Epithelial cell of proximal tubule (primary cell): Measurements from ENCODE around the gene TAPBPL. TPM values are rescaled to one million over a fixed set of nuclear protein-coding genes. Genes with fewer than 3 reads are reported as not detected.
"Not testable (repeated sequence)": the region's sequence is repeated elsewhere in the genome, so short reads cannot be mapped to it uniquely, and the experiment has no call there.

Experiments used
- DNase-seq: peaks from one replicate; pipeline ENCODE4 v3.0.0-alpha.2; 2011; ENCODE audit warnings: low read depth
- H3K4me3 ChIP-seq: 2 replicates; pipeline ENCODE4 v1.5.1; 2011; ENCODE audit warnings: low read depth, mild to moderate bottlenecking, low read length
- CTCF ChIP-seq: conservative IDR thresholded peaks from 2 replicates; pipeline ENCODE4 v1.5.1; 2012; ENCODE audit warnings: low read depth, mild to moderate bottlenecking, low read length
- total RNA-seq: library from RNA; depleted of rRNA; stranded (reverse); fragments of >200 nt; gene quantifications from 2 replicates; pipeline ENCODE4 v1.2.3, GENCODE V29; 2015

Gene TAPBPL
- total RNA-seq, 1 donor from 2014 or later: 17.0 TPM

DNA sequence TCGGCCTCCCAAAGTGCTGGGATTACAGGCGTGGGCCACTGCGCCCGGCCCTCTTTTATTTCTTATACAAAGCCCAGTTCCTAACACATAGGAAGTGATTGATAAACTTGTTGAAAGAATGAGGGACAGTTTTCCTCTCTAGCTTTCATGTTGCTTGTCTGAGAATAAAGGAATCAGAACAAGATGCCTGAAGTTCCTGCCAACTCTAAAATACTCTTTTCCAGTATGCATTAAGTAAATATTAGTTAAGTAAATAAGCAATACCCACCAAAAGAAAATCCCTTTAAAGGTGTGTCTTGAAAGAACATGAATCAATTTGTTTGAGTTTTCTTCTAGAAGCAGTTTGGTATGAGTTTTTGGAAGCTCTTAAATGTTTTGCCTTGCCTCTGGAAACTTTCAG is 31.5 kb upstream of the TAPBPL start:
- no peak for DNase-seq
- H3K4me3 ChIP-seq: no peak overlapping the region
- no peak for TF ChIP-seq CTCF

DNA sequence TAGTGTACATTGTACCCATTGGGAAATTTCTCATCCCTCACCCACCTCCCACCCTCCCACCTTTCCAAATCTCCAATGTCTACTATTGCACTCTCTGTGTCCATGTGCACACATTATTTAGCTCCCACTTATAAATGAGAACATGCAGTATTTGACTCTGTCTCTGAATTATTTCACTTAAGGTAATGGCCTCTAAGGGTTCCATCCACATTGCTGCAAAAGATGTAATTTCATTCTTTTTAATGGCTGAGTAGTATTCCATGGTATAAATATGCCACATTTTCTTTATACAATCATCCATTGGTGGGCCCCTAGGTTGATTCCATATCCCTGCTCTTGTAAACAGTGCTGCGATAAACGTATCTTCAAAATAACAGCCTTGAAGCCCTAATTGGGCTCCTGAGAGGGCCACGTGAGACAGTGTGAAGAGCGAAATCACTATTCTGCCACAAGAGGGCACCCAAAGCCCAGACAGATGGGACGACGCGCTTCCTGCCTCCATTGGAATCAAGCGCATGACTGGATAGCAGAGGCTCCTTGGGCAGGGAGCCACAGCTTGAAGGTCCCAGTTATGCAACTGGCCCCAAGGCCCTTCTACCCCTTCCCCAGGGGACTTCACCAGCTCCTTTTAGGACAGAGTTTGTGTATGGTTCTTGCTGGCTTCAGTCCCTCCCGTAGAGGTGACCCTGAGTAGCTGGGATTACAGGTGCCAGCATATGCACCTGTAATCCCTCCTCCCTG is 28.4 kb upstream of the TAPBPL start:
- peak; percentile 58 for DNase-seq
- peak; percentile 86 for TF ChIP-seq CTCF
- no peak overlapping the region for H3K4me3 ChIP-seq

DNA sequence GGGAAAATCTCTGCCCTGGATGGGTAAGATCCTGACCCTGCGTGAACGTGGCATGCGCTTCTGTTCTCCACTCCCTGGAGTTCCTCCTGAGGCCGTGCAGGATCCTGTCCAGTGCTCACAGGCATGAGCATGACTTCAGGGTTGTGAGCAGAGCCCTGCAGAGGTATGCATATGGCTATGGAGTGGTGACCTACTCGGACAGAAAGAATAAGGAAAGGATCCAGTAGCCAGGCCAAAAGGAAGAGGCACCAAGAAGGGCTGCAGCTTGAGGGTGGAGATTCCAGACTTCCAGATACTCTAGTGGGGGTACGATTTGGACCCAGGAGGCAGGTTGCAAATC is 27.9 kb upstream of the TAPBPL start:
- no peak for TF ChIP-seq CTCF
- peak; percentile 6 for DNase-seq

DNA sequence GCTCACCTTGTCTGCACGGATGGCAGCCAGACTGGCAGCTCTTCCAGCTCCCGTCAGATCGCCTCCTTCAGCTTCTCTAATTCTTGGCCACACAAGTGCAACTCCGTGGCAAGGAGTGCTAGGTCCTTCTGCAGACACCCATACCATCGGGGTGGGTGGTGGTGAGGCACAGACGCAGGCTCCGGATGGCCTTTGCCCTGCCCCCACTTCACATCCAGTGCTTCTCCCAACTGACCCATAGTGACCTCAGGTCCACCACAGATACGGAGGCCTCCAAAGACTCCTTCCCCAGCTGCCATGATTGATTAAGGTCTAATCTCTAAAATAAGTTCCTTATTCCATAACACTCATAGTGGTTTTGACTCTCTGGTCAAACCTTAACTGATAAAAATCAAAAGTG is 27.0 kb upstream of the TAPBPL start:
- TF ChIP-seq CTCF: no peak
- H3K4me3 ChIP-seq: no peak overlapping the region
- no peak for DNase-seq

More for the DNA sequence above, 27.9 kb upstream of the TAPBPL start:
- H3K4me3 ChIP-seq: no peak overlapping the region

DNA sequence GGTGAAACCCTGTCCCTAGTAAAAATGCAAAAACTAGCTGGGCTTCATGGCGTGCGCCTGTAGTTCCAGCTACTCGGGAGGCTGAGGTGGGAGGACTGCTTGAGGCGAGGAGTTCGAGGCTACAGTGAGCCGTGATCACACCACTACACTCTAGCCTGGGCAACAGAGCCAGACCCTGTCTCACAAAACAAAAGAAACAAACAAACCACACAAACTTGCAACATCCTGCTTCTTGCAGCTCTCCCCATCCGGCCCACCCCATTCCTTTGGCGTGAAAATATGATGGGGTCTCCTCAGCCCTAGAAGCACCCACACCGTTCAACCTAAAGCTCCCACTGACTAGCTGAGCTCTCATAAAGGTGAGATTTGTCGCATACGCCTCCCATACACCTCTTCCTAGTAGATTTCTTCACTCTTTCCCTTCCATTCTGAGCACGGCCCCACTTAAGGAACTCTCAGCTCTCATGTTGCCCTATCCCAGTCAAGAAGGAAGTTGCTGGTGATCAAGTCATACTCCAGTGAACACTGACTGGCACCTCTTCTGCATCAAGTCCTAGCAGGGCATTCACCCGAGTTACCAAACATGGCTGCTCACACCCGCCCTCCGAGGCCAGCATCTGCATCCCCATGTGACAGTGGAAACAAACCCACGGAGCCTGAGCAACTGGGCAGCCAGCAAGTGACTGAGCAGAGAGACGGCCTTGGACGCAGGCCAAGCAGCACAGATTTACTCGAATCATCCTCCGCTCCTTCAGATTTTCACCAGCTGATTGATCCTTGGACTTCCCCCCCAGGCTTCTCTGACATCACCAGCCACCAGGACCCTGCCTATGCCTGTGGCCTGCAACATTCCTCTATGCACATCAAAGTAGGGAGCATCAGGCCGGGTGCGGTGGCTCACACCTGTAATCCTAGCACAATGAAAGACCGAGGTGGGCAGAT is 26.0 kb upstream of the TAPBPL start:
- H3K4me3 ChIP-seq: no peak overlapping the region
- TF ChIP-seq CTCF: no peak
- peak; percentile 16 for DNase-seq

GRCh38 chr12:6426882-6427671 is 24.8 kb upstream of the TAPBPL start:
- peak; percentile 18 for DNase-seq
- no peak for TF ChIP-seq CTCF
- H3K4me3 ChIP-seq: no peak overlapping the region

GRCh38 chr12:6427796-6428195 is 24.0 kb upstream of the TAPBPL start:
- not testable (repeated sequence) for DNase-seq, H3K4me3 ChIP-seq
